Measurements from ENCODE around the gene EIF3A.

The EIF3A gene

DNA sequence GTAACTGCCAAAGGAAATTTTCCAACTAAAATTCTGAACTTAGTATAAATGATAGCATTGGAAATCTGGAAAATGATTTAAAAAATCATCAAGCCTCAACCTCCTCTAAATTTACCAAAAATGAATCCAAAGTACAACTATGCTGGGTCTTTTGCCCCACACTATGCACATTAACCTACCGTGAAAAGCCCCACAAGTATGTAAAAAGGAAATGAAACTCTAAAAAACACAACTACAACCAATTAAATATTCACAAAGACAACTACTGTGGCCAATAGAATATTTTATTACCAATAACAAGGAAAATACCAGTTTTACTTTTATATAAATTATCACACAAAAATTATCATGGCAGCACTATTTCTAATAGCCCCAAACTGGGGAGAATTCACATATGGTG, 19.3 kb downstream of the EIF3A start:
- TF ChIP-seq BCL11B (tag by site-specific recombination; IDR thresholded peaks at IDR 0.05; ENCODE audit: low read depth) (no peak), SETDB1 (IDR thresholded peaks at IDR 0.05; ENCODE audit: insufficient read length, low read length) (no peak), ZNF510 (tag by site-specific recombination; IDR thresholded peaks at IDR 0.05; ENCODE audit: insufficient replicate concordance) (no peak), ZNF529 (tag by site-specific recombination; IDR thresholded peaks at IDR 0.05; ENCODE audit: insufficient replicate concordance) (no peak), ZNF394 (tag by site-specific recombination; IDR thresholded peaks at IDR 0.05; ENCODE audit: borderline replicate concordance) (no peak), ZNF391 (tag by site-specific recombination; IDR thresholded peaks at IDR 0.05; ENCODE audit: borderline replicate concordance, low read depth) (no peak), ZNF175 (tag by site-specific recombination; IDR thresholded peaks at IDR 0.05) (no peak), GLI2 (tag by site-specific recombination; IDR thresholded peaks at IDR 0.05; ENCODE audit: borderline replicate concordance, low read depth) (no peak), OSR2 (tag by site-specific recombination; IDR thresholded peaks at IDR 0.05) (no peak)
- TF ChIP-seq, protein P1, sequence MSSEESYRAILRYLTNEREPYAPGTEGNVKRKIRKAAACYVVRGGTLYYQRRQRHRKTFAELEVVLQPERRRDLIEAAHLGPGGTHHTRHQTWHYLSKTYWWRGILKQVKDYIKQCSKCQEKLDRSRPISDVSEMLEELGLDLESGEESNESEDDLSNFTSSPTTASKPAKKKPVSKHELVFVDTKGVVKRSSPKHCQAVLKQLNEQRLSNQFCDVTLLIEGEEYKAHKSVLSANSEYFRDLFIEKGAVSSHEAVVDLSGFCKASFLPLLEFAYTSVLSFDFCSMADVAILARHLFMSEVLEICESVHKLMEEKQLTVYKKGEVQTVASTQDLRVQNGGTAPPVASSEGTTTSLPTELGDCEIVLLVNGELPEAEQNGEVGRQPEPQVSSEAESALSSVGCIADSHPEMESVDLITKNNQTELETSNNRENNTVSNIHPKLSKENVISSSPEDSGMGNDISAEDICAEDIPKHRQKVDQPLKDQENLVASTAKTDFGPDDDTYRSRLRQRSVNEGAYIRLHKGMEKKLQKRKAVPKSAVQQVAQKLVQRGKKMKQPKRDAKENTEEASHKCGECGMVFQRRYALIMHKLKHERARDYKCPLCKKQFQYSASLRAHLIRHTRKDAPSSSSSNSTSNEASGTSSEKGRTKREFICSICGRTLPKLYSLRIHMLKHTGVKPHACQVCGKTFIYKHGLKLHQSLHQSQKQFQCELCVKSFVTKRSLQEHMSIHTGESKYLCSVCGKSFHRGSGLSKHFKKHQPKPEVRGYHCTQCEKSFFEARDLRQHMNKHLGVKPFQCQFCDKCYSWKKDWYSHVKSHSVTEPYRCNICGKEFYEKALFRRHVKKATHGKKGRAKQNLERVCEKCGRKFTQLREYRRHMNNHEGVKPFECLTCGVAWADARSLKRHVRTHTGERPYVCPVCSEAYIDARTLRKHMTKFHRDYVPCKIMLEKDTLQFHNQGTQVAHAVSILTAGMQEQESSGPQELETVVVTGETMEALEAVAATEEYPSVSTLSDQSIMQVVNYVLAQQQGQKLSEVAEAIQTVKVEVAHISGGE (tag by site-specific recombination; conservative IDR thresholded peaks at IDR 0.05; ENCODE audit: low read depth) = no peak
- TF ChIP-seq, protein P2, sequence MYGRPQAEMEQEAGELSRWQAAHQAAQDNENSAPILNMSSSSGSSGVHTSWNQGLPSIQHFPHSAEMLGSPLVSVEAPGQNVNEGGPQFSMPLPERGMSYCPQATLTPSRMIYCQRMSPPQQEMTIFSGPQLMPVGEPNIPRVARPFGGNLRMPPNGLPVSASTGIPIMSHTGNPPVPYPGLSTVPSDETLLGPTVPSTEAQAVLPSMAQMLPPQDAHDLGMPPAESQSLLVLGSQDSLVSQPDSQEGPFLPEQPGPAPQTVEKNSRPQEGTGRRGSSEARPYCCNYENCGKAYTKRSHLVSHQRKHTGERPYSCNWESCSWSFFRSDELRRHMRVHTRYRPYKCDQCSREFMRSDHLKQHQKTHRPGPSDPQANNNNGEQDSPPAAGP (tag by site-specific recombination; IDR thresholded peaks at IDR 0.05) = no peak
- CTCF ChIA-PET = no interaction called here
- Histone ChIP-seq H3K9me3 (ENCODE audit: control insufficient read depth, insufficient read depth, low read depth, low read length) (no peaks in the 10 kb centered on the region), H3K4me3 (ENCODE audit: low read depth, low read length) (no peak overlapping the region), H3K36me3 (ENCODE audit: control insufficient read depth in 2 of 2, insufficient read depth in 1 of 2, low read length in 2 of 2) (peaks cover 94 to 98% of the 10 kb centered on the region in 2 experiments), H3K27ac (ENCODE audit: extremely low read depth, low read depth, low read length) (no peak overlapping the region), H3K4me1 (ENCODE audit: control insufficient read depth, insufficient read depth, low read length) (no peaks in the 10 kb centered on the region)
- POLR2A ChIA-PET = no interaction called here

DNA sequence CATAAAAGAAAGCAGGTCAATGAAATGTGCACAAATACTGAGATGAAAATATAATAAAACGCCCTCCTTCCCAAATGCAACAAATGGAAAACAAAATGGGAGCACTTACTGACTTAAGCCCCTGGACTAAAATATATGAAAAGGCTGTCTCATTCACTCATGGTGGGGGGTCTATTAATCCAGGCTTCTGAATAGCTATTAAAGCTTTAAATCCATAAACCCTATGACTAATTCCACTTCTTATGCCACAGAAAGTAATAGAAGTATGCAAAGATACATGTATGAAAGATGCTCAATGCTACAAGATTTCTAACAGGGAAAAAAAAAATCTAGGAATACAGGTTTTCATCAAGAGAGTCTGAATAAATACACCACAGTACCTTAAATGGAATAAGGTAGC, 20.5 kb downstream of the EIF3A start:
- Histone ChIP-seq H3K36me3 (ENCODE audit: control insufficient read depth in 2 of 2, insufficient read depth in 1 of 2, low read length in 2 of 2) (peaks cover 94 to 98% of the 10 kb centered on the region in 2 experiments), H3K4me1 (ENCODE audit: control insufficient read depth, insufficient read depth, low read length) (no peaks in the 10 kb centered on the region), H3K27ac (ENCODE audit: extremely low read depth, low read depth, low read length) (no peak overlapping the region), H3K4me3 (ENCODE audit: low read depth, low read length) (no peak overlapping the region), H3K9me3 (ENCODE audit: control insufficient read depth, insufficient read depth, low read depth, low read length) (no peaks in the 10 kb centered on the region)
- POLR2A ChIA-PET = no interaction called here
- CTCF ChIA-PET = no interaction called here
- TF ChIP-seq GLIS2 (tag by site-specific recombination; IDR thresholded peaks at IDR 0.05) = no peak
- TF ChIP-seq, protein P3, sequence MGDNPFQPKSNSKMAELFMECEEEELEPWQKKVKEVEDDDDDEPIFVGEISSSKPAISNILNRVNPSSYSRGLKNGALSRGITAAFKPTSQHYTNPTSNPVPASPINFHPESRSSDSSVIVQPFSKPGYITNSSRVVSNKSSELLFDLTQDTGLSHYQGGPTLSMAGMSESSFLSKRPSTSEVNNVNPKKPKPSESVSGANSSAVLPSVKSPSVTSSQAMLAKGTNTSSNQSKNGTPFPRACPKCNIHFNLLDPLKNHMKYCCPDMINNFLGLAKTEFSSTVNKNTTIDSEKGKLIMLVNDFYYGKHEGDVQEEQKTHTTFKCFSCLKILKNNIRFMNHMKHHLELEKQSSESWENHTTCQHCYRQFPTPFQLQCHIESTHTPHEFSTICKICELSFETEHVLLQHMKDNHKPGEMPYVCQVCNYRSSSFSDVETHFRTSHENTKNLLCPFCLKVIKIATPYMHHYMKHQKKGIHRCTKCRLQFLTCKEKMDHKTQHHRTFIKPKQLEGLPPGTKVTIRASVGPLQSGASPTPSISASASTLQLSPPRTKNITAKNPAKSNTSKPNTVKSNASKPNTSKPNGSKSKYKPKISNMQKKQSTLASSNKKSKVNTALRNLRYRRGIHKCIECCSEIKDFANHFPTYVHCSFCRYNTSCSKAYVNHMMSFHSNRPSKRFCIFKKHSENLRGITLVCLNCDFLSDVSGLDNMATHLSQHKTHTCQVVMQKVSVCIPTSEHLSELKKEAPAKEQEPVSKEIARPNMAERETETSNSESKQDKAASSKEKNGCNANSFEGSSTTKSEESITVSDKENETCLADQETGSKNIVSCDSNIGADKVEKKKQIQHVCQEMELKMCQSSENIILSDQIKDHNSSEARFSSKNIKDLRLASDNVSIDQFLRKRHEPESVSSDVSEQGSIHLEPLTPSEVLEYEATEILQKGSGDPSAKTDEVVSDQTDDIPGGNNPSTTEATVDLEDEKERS (tag by site-specific recombination; IDR thresholded peaks at IDR 0.05) = no peak
- TF ChIP-seq, protein P4, sequence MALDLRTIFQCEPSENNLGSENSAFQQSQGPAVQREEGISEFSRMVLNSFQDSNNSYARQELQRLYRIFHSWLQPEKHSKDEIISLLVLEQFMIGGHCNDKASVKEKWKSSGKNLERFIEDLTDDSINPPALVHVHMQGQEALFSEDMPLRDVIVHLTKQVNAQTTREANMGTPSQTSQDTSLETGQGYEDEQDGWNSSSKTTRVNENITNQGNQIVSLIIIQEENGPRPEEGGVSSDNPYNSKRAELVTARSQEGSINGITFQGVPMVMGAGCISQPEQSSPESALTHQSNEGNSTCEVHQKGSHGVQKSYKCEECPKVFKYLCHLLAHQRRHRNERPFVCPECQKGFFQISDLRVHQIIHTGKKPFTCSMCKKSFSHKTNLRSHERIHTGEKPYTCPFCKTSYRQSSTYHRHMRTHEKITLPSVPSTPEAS (tag by site-specific recombination; IDR thresholded peaks at IDR 0.05) = no peak
- no peak for TF ChIP-seq TCF7L2 (IDR thresholded peaks at IDR 0.05; ENCODE audit: borderline replicate concordance, low read depth, low read length)
- no peak for TF ChIP-seq GLIS1 (tag by site-specific recombination; IDR thresholded peaks at IDR 0.05)
- no peak for TF ChIP-seq ZIC2 (tag by site-specific recombination; IDR thresholded peaks at IDR 0.05)
- TF ChIP-seq, protein P5, sequence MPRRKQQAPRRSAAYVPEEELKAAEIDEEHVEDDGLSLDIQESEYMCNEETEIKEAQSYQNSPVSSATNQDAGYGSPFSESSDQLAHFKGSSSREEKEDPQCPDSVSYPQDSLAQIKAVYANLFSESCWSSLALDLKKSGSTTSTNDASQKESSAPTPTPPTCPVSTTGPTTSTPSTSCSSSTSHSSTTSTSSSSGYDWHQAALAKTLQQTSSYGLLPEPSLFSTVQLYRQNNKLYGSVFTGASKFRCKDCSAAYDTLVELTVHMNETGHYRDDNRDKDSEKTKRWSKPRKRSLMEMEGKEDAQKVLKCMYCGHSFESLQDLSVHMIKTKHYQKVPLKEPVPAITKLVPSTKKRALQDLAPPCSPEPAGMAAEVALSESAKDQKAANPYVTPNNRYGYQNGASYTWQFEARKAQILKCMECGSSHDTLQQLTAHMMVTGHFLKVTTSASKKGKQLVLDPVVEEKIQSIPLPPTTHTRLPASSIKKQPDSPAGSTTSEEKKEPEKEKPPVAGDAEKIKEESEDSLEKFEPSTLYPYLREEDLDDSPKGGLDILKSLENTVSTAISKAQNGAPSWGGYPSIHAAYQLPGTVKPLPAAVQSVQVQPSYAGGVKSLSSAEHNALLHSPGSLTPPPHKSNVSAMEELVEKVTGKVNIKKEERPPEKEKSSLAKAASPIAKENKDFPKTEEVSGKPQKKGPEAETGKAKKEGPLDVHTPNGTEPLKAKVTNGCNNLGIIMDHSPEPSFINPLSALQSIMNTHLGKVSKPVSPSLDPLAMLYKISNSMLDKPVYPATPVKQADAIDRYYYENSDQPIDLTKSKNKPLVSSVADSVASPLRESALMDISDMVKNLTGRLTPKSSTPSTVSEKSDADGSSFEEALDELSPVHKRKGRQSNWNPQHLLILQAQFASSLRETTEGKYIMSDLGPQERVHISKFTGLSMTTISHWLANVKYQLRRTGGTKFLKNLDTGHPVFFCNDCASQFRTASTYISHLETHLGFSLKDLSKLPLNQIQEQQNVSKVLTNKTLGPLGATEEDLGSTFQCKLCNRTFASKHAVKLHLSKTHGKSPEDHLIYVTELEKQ (tag by site-specific recombination; IDR thresholded peaks at IDR 0.05; ENCODE audit: borderline replicate concordance) = no peak
- no peak for TF ChIP-seq ZNF629 (tag by site-specific recombination; IDR thresholded peaks at IDR 0.05)
- no peak for TF ChIP-seq ZNF433 (tag by site-specific recombination; IDR thresholded peaks at IDR 0.05; ENCODE audit: low read depth)
- no peak for TF ChIP-seq ZNF510 (tag by site-specific recombination; IDR thresholded peaks at IDR 0.05; ENCODE audit: insufficient replicate concordance)
- no peak for TF ChIP-seq REPIN1 (tag by site-specific recombination; IDR thresholded peaks at IDR 0.05; ENCODE audit: low read depth)
- TF ChIP-seq ZNF623 (tag by site-specific recombination; IDR thresholded peaks at IDR 0.05) = no peak
- no peak for TF ChIP-seq ZBTB48 (tag by site-specific recombination; IDR thresholded peaks at IDR 0.05)
- TF ChIP-seq ZNF624 (tag by site-specific recombination; IDR thresholded peaks at IDR 0.05) = no peak

Measured in HEK293 (cell line).